Measurements from ENCODE around the gene GARNL3. TPM values are rescaled to one million over a fixed set of nuclear protein-coding genes. Genes with fewer than 3 reads are reported as not detected.

GARNL3 gene
- total RNA-seq, 1 donor from 2014 or later: 7.8 TPM

DNA sequence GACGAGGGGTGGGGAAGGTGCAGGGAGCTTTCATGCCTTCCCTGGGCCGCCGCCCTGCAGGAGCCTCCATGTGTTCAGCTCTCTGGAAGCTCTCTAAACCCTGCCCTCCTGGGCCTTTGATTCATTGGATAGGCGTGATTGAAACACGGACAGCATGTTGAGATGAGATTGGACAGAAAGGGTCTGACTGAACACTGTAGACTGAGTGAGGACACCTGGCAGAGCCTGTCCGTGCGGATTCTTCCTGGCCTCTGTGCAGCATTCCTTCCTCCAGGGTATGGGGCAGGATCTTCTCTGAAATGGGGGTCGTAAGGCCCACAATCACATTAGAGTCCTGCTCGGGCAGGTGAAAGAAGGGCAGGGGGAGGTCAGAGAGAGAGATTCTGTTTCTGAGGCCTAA lies 173.8 kb downstream of the GARNL3 start:
- TF ChIP-seq, protein P1, sequence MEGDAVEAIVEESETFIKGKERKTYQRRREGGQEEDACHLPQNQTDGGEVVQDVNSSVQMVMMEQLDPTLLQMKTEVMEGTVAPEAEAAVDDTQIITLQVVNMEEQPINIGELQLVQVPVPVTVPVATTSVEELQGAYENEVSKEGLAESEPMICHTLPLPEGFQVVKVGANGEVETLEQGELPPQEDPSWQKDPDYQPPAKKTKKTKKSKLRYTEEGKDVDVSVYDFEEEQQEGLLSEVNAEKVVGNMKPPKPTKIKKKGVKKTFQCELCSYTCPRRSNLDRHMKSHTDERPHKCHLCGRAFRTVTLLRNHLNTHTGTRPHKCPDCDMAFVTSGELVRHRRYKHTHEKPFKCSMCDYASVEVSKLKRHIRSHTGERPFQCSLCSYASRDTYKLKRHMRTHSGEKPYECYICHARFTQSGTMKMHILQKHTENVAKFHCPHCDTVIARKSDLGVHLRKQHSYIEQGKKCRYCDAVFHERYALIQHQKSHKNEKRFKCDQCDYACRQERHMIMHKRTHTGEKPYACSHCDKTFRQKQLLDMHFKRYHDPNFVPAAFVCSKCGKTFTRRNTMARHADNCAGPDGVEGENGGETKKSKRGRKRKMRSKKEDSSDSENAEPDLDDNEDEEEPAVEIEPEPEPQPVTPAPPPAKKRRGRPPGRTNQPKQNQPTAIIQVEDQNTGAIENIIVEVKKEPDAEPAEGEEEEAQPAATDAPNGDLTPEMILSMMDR (IDR thresholded peaks at IDR 0.05): no peak
- Histone ChIP-seq H3K27ac (no peak overlapping the region), H3K4me1 (no peaks in the 10 kb centered on the region), H3K36me3 (peaks cover 98% of the 10 kb centered on the region), H3K9me3 (no peaks in the 10 kb centered on the region), H3K4me3 (no peak overlapping the region), H3K27me3 (ENCODE audit: low read depth) (no peaks in the 10 kb centered on the region)
- DNase-seq: no peak
- intact Hi-C loops (cut with DNase I): no loop called here
- no peak for ATAC-seq

Other genes with a start within 250 kb of the GARNL3 start
- 11.4 TPM for gene ANGPTL2, start 142.1 kb upstream of the GARNL3 start, total RNA-seq
- 18.5 TPM for gene SLC2A8, start 132.4 kb downstream of the GARNL3 start, total RNA-seq
- gene ZNF79, start 159.6 kb downstream of the GARNL3 start, total RNA-seq: 9.5 TPM
- 1,018 TPM for gene RPL12, start 186.6 kb downstream of the GARNL3 start, total RNA-seq
- 25.9 TPM for gene LRSAM1, start 186.7 kb downstream of the GARNL3 start, total RNA-seq

Data from lower lobe of right lung (tissue), 2 donors.